GM21723 (cell line): ENCODE measurements around the gene DDR1.
"Not testable (repeated sequence)": the region's sequence is repeated elsewhere in the genome, so short reads cannot be mapped to it uniquely, and the experiment has no call there.

Source experiments
- ATAC-seq: cut with Tn5 transposase; IDR thresholded peaks from one replicate; pipeline ENCODE4 v1.9.1; 2021; ENCODE audit warnings: mild to moderate bottlenecking, moderate library complexity; ENCODE audit not compliant: unreplicated experiment

Gene DDR1

DNA sequence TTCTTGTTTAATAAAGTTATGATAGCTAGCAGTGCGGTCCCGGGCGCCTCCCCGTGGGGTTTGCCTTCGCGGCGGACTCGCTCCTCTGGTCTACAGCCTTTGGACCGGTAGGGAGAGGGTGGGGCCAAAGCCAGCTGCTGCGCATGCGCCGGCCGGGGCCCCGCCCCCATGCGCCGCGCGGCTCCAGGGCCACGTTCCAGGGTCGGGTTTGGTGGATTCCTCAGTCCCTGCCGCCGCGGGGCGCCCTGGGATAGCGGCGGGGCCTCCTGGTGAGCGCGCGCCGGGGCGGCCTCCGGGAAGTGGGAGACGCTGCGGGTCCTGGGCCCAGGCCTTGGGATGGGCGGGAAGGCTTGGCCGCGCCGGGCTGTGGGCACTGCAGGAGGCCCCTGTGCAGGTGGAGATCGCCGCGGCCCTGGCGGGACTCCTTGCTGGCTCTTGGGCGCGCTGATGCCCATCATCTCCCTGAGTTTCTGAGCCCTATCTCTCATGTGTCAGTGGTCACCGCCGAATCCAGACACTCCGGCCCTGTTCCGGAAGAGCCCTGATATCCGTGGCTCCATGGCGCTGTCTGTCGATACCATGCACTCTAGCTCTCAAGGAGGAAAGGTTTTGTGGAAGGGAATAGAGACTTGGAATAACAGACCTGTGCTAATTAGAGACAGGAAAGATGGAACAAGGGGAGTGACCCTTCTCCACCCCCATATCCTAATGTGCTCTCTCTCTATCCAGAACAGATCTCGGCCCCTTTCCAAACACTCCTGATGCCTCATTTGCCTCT is 29.9 kb downstream of the DDR1 start, which contains the start of gene VARS2:
VARS2 (plus strand) TSS at position 163 of the 778 bp plus-strand sequence; CDS start at position 762, 599 bp downstream.
- ATAC-seq: peak; percentile 77

DNA sequence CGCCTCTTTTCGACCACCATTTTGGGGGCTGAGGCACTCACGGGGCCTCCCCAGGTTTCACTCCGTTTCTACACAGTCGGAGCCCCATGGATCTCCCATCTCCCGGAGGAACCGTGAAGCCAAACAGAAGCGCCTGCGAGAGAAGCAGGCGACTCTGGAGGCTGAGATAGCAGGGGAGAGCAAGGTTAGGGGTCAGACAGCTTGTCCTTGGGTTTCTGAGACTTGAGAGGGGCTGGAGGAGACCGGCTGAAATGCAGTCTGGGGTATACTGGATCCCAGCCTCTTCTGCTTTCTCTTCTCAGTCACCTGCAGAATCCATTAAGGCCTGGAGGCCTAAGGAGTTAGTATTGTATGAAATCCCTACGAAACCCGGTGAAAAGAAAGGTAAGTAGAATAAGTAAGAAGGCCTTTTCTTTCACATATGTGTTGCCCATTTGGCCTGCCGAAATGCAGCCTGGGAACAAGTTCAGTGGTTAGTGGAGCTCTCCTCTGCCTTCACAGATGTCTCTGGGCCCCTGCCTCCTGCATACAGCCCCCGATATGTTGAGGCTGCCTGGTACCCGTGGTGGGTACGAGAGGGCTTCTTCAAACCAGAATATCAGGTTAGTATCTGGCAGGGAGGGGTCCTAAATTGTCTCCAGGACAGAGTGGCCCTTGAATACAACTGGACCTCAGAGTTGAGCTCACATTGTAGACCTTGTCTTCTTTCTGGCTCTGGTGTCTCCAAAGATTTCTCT is 30.7 kb downstream of the DDR1 start:
- no peak for ATAC-seq

DNA sequence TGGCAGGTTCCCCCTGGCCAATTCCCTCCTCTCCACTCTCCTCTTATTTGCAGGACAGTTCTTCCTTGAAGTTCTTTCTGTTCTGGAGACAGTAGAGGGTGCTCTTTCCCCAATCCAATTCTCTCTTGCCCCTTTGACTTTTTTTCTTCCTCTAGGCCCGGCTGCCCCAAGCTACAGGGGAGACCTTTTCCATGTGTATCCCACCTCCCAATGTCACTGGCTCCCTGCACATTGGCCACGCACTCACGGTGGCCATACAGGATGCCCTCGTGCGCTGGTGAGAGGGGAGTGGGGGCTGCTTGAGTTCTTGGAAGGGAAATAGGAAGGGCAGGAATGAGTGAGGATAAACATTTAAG is 31.2 kb downstream of the DDR1 start:
- ATAC-seq: no peak

DNA sequence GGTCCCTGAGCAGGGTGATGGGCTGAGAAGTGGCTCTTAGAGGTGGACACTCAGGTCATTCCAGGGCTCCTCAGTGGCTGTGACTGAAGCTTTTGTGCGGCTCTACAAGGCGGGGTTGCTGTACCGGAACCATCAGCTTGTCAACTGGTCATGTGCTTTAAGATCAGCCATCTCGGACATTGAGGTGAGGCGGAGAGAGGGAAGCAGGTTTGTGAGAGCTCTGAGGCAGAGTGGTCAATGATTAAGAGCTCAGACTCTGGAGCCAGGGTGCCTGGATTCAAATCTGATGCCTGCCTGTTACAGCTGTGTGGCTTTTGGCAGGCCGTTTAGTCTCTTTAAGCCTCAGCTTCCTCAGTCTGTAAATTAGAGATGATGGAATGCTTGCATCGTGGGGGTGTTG is 32.7 kb downstream of the DDR1 start:
- ATAC-seq: no peak

DNA sequence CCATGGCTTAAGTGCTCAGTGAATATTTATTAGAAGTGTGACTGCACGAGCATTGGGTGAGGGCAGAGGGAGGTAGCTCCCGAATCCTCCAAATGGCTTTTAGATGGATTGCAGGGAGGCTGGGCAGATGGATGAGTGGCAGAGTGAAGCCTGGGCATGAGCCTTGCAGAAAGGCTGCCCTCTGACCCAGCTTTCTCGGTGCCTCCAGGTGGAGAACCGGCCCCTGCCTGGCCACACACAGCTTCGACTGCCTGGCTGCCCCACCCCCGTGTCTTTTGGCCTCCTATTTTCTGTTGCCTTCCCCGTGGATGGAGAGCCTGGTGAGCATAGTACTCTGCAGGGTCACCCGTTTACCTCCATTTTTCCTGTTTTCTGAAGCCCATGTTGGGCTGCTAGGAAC is 33.2 kb downstream of the DDR1 start:
- ATAC-seq: no peak

DNA sequence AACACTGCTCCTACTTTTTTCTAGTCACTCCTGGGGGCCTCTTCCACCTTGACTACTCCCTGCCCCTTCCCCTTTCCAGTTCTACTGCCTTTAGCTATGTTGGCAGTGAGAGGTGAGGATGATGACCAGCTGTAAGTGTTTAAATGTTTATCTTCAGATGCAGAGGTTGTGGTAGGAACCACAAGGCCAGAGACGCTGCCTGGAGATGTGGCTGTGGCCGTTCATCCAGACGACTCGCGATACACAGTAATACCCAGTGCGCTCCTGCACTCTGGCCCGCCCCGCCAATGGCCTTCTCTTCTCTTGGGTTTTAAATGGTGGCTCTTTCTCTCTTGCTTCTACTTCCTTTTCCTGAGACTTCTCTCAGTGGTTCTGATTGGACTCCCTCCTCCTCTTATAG is 34.4 kb downstream of the DDR1 start:
- ATAC-seq: no peak

DNA sequence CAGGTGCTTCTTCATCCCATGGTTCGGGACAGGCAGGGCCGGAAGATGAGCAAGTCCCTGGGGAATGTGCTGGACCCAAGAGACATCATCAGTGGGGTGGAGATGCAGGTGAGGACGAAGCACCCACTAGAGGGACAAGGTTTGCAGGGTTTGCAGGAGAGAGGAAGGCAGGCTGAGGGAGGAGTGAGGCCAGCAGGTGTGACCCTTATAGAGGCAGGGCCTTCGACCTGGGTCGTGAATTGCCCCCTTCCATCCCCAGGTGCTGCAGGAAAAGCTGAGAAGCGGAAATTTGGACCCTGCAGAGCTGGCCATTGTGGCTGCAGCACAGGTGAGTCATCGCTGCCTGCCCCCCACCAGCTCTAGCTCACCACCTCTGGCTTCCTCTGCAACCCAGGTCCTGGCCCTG is 38.1 kb downstream of the DDR1 start:
- no peak for ATAC-seq

DNA sequence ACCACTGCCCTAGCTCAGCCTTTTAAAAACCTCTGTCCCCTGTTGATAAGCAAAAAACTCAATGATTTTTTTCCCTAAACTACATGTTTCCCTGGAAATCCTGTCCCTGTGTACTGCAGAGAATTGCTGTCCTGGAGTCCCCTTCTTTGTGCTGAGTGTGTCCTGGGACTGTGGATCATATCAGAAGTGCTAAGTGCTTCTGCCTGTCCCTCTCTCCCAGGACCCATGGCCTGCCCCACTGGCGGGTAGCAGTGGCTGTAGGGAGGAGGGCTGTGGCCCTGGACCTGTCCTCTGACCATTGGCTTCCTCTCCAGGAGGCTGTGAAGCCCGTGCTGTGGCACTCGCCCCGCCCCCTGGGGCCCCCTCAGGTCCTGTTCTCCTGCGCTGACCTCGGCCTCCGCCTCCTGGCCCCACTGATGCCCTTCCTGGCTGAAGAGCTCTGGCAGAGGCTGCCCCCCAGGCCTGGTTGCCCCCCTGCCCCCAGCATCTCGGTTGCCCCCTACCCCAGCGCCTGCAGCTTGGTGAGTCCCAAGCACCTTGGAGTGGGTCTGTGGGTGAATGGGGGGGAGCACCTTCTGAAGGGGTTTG is 39.8 kb downstream of the DDR1 start:
- not testable (repeated sequence) for ATAC-seq

DNA sequence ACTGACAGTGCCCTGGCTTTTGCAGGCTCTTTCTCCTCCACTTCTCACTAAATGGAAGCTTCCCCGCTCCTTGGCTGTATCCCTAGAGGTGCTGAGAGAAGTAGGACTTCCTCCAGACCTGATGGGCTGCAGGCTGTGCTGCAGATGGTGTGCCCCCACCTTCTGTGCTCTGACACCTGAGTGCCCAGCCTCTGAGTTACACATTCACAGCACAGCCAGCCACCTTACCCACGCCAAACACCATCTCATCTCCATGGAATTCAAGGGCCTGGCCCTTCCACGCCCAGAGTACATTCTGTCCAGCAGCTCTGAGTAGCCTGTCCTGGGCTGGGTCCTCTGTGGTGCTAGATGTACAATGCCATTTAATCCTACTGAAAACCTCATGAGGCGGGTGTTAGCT is 42.3 kb downstream of the DDR1 start:
- no peak for ATAC-seq

DNA sequence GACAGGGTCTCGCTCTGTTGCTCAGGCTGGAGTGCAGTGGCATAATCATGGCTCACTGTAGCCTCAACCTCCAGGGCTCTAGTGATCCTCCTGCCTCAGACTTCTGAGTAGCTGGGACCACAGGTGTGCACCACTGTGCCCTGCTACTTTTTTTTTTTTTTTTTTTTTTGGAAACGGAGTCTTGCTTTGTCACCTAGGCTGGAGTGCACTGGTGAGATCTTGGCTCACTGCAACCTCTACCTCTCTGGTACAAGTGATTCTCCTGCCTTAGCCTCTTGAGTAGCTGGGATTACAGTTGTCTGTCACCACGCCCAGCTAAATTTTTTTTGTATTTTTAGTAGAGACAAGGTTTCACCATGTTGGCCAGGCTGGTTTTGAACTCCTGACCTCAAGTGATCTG is 42.8 kb downstream of the DDR1 start:
- not testable (repeated sequence) for ATAC-seq

DNA sequence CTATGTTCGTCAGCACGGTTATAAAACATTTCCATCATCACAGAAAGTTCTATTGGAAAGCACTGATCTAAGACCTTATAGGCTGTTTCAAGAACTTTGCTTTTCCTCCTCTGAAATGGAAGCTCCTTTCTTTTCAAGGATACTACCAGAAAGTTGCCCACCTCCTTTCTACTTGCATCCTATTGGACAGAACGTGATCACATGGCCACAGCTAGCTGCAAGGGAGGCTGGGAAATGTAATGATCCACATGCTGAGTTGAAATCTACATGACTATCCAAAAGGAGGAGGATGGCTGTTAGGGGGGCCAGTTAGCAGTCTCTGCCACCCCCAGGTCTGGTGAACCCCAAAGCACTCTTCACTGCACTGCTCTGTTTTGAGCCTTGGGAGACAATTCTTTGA is 44.4 kb downstream of the DDR1 start:
- ATAC-seq: no peak

DNA sequence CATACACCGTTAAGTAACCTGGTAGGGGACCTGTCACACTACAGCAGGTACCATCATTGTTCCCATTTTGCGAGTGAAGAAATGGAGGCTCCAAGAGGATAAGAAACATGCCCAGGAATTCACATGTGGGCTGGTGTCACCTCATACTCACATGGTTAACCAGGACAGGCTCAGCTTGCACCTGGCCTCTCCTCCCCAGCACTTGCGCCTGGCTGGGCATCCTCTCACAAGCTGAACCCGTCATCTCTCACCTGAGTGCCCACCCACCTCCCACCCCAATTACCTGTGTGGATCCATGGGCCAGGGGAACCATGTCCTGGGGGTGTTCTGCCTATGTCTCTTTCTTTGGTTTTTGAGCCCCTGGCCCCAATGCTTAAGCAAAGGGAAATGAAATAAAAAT is 46.2 kb downstream of the DDR1 start:
- no peak for ATAC-seq

DNA sequence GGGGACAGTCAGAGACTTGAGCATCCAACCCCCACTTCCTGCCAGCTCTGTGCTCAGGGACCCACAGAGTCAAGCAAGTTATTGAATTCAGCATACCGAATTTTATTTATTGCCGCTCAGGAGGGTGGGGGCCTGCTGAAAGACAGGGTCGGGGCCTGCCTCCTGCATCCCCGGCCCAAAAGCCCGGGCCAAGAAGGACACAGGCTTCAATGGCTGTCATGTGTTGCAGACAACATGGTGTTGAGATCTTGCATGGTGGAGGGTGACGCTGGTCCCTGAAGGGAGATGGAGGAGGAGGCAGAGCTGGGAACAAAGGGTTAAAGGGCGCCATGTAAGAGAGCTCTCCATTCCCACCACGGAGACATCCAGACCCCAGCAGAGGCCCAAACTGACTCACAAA is 47.0 kb downstream of the DDR1 start:
- no peak for ATAC-seq

DNA sequence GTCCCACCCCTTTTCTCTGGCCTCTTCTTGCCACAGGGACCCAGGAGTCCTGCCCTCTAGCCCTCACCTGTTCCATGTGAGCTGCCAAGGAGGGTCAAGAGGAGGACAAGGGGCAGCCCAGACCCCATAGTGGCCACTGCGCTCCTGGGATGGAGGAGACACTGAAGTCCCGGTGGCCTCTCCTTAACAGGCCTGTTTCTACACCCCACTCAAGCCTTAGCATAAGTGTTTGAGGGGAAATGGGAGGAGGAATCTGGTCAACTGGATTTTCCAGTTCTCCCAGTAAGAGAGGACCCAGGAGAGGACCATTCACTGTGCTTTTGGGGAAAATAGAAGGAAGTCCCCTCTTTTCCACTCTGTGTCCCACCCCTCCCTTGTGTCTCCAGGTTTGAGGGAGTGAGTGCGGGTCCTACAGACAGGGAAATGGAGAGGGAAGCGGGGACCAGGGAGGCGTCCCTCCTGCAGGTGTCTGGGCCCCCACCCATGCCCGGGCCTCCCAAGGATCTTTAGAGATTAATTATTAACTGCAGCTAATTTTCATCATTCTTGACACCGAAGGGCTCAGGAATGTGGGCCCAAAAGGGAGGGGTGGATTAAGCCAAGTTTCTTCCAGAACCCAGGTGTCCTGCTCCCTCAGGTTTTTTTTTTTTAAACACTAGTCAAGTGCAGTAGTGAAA is 47.8 kb downstream of the DDR1 start, which contains the start of gene SFTA2:
SFTA2 (minus strand) TSS at position 202 of the 677 bp plus-strand sequence; CDS start at position 128, 74 bp downstream.
- ATAC-seq: no peak

DNA sequence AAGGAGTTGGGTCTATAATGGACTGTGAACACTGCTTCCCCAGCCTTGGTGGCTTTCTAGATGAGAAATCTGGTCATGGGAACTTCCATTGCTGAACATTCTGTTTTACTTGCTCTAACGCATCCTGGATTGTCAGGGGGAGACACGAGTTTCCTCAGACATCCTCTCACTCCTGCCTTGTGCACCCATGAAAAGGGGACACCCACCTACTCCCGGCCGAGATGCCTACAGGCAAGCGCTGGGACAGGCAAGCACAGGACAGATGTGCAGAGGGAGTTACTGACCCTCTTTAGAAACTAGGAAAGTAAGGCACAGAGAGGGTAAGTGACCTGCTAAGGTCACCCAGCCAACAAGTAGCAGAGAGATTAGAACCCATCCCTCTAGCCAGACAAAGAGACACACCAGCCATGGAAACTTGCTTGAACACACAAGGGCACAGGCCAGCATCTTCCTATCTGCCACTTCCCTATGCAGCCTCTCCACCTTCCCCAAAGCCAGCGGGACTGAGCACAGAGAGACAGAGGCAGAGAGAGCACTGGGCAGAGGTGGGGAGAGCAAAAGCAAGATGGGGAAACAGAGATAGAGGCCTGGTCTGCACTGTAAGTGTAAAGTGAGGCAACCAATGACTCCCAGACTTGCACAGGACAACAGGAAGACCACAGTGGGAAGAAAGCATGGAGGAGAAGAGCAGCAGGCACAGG is 48.5 kb downstream of the DDR1 start:
- no peak for ATAC-seq

DNA sequence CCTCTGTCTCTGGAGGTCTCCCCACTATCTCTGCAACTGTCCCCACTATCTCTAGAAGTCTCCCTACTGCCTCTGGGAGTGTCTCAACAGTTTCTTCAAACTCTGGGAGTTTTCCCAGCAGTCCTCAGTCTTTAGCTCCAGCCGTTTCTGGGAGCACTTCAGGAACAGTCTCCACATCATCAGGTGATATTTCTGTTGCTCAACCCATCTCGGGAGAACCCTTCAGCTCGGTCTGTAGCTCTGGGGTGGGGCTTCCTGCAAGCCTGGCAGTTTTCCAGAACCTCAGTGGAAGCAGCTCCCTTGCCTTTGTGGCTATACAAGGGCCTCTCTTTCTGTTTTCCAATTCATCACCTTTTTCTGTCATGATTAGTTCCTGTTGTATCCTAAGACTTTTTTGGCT is 50.7 kb downstream of the DDR1 start:
- ATAC-seq: no peak

DNA sequence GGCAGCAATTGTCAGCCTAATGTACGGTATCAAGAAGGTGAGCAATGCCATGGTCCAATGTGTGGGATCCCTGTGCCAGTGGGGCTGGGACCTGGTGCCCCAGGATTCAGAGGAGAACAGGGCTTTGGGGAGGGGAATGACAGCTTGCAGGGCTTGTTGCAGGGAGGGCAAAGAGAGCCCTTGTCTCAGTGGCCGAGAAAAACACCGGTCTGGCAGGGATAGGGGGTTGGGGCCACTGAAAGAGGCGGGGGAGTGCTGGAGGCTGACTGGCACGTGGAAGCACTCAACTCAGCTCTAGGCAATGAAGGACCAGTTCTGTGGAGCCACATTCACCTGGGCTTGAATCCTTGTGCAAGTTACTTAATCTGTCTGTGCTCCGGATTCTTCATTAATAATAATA is 52.9 kb downstream of the DDR1 start:
- ATAC-seq: no peak

DNA sequence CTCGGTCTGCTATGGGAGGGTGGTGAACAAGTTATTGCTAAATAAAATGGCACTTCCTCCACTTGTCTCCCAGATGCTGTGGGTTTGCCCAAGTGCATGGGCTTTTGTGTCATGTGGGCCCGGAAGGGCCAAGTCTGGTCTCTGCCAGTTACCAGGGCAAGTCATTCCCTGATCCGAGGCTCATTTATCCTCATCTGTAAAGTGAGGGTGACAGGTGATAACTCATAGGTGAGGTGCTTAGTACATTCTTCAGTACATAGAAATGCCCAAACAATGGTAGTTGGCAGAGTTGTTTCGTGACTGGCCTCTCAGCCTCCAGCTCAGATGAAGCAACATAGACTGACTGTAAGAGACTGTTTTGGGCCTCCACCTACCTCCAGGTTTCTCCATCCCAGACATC is 54.4 kb downstream of the DDR1 start:
- ATAC-seq: no peak

DNA sequence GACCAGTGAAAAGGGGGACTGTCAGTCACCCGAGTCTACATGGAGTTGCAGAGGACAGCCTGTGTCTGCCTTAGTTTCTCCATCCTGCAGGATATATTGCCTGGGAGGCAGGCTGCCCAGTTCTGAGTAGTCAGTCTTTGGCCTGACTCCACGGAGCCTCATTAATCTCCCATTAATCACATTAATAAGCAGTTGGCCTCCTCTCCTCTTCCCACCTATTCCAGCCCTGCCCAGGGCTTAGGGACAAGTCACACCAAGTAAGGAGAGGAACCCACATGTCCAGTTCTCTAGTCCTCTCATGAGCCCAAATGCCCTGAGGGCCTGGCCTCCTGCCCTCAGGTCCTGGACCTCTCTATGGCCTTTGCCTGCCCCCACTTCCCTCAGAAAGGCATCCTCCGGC is 55.2 kb downstream of the DDR1 start:
- ATAC-seq: no peak

DNA sequence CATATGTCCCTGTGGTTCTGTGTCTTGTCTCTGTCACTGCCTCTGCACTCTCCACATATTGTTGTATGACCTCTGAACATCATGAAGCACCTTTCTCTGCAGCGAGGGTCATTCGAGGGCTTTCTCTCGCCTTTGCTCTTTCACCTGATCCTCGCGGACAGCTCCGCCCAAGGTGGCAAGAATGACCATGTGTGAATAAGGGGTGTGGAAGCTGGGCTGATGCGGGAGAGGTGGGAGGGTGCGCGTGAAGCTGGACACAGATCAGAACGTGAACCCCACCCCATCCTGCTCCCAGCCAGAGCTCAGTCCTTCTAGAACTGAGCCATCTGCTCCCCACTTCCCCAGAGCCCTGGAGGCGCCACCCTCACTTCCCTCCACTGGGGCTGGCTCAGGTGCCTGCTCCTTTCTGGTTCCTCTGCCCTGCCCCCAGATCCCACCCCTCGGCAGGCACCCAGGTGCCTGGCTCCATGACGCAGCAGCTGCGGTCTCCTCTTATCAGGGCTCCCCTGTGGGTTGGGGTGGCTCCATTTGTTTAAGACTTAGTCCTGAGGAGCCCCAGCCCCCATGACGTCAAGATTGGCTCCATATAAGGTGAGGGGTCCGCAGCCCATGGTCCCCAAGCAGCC is 56.2 kb downstream of the DDR1 start, which contains the start of gene MUCL3:
MUCL3 (plus strand) TSS at position 613 of the 626 bp plus-strand sequence. CDS start 27 bp downstream, outside the sequence.
- ATAC-seq: no peak
